NCI-H2196 (cell line): ENCODE results near the gene SLC6A12.
A peak's percentile ranks its signal among the peaks of the same experiment; 100 is the strongest.

ENCODE experiments used
- DNase-seq: peaks from one replicate; lab custom pipeline; 2025; ENCODE audit not compliant: unreplicated experiment; lab: John Stamatoyannopoulos, UW

The SLC6A12 gene

GRCh38 chr12:180445-180844, 33.5 kb downstream of the SLC6A12 start:
- no peak for DNase-seq

- no peak for DNase-seq
These were observed 34.1 kb downstream of the SLC6A12 start for GRCh38 chr12:179885-180284.

GRCh38 chr12:179131-179884, 34.6 kb downstream of the SLC6A12 start:
- DNase-seq, result no peak

DNA sequence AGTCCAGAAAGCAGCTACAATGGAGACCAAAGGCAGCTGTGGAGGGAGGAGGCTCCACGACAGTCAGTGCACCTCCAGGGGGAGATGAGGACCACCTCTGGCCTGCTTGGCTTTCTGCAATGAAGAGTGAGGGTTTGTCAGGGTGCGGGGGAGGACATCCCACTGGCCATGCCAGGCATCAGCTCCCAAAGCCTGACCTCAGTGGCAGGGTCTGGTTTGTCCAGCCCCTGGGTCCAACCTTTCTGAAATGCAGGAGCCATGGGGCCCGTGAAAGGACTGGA, 35.2 kb downstream of the SLC6A12 start:
- DNase-seq, result no peak

- DNase-seq, result no peak
These were observed 35.8 kb downstream of the SLC6A12 start for GRCh38 chr12:177980-178828.

DNA sequence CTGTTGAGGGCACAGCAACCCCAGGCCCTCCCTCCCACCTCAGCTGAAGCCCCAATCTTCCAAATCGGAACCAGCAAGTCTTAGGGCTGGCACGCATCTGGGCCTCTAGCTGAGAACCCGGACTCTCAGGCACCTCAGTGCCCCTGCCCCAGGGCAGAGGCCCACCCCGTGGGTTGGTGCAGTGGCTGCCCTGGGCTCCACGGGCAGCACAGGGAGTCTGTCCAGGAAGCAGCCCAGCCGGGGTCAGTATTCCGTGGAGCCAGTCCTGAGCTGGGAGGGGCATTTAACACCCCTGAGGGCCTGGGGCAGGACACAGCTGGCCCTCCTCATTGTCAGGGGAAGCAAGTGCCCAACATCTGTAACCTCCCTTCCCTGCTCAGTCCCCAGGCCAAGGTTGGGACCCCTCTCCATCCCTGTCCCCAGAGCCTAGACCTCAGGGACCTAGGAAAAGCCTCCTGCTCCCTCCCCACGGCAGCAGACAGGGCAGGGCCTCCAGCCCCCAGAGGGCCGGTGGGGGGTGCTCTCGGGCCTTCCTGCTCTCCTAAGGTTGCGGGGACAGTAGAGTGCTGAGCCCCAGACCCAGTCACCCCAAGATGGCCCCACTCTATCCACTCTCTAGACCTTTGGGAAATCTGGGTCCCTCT, 36.5 kb downstream of the SLC6A12 start:
- no peak for DNase-seq

DNA sequence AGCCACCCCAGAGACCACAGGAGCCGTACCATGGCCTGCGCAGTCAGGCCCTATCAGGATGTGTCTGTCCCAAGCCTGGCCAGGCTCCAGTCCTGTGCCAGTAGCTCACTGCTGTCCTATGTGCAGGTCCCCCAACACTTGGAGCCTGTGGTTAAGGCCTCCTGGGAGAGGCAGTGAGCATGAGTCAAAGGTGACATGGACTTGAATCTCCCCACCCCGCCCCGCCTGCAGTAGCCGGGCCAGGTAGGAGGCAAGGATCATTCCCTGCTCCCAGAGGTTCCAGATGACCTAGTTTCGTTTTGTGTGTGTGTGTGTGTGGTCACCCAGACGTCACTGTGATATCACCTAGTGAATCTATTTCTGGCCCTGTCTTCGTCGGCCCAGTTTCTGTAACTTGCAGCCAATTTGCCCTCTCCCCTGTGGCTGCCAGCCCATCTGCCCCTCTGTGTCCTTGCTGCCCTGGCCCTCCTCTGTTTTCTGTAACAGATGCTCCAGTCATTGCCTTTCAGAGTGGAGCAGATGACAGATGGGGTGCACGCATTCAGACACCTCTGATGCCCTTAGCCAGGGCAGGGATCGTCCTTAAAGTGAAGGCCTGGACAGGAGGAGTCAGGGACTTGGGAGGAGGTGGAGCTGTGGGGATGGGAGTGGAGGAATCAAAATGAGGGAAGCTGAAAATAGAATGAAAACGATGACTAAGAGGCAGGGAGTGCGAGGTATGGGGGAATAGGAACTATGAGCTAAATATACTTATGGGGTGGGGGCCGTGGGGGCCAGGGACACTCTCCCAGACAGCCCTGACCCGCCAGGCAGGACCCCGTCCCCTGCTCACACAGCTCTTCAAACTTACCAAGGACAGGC, 37.4 kb downstream of the SLC6A12 start:
- DNase-seq, result no peak

GRCh38 chr12:175759-176158, 38.2 kb downstream of the SLC6A12 start:
- no peak for DNase-seq

DNA sequence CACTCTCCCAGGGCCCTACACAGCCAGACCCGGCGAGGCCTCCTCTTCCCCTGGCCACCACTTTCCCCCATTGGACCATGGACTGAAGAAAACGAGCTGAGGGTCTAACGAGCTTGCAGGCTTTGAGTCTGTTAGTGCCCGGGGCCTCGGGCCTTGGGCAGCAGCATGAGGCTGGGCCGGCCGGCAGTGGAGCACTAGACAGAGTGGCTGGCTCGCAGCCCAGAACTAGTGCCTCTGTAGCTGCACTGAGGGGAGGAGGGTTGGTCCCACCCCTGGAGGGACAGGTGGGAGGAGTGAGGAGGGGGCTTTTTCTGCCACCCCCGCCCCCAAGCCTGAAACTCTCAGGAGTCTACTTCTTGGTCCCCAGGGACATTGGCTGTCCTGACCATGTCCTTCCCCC, 38.7 kb downstream of the SLC6A12 start:
- DNase-seq, result peak; percentile 5

DNA sequence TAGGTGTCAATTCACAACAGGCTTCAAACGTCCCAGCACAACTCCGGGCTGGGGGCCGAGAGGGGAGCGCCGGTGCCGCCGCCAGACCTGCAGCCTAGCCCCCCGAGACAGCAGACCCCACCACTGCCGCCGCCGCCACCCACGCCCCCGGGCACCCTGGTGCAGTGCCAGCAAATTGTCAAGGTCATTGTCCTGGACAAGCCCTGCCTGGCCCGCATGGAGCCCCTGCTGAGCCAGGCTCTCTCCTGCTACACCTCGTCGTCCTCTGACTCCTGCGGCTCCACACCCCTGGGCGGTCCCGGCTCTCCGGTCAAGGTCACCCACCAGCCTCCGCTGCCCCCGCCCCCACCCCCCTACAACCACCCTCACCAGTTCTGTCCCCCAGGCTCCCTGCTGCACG, 39.4 kb downstream of the SLC6A12 start:
- no peak for DNase-seq

- no peak for DNase-seq
These were observed 39.8 kb downstream of the SLC6A12 start for GRCh38 chr12:174124-174523.

GRCh38 chr12:172732-173161, 41.2 kb downstream of the SLC6A12 start:
- DNase-seq, result no peak

DNA sequence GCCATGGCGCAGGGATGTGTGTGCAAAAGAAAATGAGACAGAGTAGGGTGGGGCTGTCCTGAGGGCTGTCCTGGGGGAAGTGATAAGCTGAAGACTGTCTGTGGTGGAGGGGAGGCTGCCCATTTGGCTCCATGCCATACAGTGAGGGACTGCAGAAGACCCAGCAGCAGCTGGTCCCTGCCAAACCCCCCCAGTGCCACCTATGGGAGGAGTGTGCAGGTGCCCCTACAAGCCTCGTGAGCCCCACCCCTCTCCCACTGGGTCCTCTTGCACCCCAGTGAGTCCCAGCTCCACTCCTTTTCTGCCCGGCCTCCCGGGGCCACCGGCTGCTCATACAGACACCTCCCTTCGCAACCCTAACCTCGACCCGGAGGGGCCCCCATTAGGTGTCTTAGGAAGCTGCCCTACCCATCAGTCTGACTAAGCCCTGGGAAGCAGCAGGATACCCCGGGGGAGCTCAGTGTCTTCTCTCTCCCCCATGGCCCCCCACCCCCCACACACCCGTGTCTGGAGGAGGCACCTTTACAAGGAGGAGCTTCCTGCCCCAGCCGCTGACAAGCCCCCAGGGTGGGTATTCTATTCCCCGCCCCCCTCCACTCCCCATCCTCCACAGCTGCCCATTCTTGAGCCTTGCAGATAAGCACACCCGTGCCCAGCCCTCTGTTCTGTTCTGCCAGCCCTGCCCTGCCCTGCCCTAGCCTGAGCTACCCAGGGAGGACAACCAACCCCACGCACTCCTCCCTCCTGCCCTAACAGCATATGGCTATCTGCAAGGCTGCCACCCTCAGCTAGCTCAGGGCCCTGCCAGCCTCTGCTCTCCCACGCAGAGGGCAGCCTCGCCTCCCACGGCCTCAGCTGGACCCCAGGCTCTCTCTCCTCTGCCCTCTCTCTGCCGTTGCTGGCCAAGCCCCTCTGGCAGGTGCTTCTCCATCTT, 41.9 kb downstream of the SLC6A12 start:
- no peak for DNase-seq

DNA sequence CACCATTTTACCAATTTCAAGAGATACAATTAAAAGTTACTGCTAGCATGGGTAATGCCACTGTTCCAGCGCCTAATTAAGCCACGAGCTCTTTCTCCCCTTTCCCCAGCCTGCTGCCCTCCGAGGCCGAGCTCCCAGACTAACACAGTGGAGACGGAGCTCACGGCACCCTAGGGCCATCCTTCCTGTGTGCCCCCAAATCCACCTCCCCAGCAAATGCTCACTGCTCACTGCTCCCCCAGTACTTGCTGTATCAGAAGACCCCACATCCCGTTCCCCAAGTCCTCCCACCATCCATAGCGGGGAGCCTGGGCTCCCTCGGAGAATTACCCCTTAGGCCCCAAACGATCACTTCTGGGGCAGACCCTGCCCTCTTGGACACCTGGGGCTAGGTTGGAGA, 42.7 kb downstream of the SLC6A12 start:
- no peak for DNase-seq

DNA sequence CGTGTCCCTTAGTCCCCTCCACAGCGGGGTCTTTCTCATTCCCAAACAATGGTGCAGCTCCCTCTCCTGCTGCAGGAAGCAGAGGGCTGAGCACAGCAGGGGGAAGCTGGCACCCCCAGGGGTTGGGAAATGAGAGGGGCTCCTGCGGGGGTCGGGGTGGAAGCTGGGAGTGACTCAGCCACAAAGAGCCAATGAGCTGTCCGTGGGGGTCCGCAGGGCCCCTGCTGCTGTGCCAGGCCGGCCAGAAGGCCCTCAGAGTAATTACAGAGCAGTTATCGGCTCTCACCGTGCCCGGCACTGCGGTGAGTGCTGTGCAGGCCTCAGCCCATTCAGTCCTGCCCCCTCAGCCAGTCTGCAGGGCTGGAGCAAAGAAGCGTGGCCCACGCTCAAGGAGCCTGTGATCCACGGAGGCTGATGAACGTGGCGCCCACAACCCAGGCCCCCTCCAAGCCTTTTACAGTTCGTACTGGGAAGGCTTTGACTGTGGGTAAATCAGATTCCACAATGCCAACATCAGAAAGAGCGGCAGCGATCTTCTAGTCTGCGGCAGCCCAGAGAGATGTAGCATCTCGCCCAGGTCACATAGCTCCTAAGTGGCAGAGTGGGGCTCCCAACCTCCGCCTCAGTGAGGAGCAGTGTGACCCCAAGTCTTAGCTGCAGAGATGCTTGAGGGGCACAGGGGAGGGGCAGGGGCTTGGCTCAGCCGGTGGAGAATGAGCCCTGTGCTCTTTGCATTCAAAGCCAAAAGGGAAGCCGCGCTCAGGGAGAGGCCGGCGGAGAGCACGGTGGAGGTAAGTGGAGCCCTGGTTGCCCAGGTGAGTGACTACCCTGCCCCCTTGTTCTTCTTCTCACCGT, 43.4 kb downstream of the SLC6A12 start:
- DNase-seq, result no peak

DNA sequence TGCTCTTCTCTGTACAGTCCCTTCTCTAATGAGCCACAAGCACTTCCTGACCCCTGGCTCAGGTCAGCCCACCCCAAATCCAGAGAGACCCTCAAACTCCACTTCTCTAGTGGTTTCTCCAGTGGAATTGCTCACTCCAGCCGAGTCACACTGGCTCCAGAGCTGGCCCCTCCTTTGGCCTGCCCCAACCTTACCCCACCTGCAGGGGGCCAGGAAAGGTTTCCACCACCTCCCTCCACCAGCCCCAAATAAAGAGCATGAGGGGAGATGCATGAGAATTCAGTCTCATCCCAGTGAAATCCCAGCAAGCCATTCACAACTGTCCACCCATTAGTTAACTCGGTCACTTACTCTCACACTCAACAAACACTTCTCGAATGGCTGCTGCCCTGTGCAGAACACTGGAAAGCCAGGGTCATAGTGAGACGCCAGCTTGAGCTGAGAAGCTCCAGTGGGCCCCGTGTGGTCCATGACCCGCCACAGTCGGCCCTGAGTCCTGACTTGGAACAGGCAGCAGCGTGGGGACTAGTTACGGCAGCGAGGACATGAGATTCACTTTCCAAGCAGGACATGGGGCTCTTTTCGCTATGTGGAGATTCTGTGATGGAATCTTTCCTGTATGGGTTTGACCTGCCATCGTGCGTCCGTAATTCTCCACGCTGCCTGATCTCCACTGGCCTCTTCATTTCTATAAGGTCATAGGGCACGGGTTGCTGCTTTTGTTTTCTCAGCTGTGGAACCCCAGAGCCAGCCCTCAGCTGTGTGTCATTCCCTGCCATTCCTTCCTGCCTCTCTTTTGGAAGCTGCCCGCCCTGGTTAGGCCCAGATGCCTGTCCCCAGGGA, 44.2 kb downstream of the SLC6A12 start:
- DNase-seq, result no peak

DNA sequence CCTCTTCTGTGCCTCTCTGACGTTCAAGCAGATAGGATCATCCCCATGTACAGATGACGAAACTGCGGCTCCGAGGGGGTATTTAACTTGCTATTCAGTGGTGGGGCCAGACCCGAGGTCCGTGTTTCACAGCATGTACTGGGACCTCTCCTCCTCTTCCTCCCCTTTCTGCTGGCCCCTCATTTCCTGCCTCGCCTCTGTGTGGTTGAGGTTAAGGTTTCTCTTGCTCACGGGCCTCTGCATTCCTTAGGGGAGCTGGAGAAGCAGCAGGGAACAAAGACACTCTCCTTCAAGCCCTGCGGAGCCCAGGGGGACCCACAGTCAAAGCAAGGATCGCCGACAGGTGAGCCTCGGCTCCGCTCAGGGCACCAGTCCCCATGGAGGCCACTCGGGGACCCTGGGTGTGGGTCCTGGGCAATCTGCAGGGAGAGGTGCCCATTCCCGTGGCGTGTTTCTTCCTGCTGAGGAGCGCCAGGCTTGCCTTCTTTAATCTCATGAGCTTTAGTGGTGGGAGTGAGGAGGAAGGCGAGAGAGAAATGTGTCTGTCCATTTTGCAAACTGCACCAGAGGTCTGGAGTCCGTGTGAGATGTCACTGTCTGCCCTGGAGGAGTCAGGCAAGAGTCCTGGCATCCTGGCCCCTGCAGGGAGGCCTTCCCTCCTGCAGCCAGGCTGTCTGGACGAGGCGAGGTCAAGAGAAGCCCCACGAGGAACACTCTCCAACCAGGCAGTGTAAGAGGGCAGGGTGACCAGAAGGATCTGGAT, 45.0 kb downstream of the SLC6A12 start:
- no peak for DNase-seq
